Ovary (tissue), 9 donors: ENCODE results near the gene EMILIN3. TPM values are rescaled to one million over a fixed set of nuclear protein-coding genes. Genes with fewer than 3 reads are reported as not detected.

Experiments used
- DNase-seq, 5 donors: peaks; one replicate each; pipeline ENCODE4 v3.0.0-alpha.2; 2019 to 2020
- H3K27ac ChIP-seq, 2 donors: fragments of 200-600 bp; one replicate each; pipeline versions ENCODE4 v1.5.1 to v1.8.0; 2019 to 2022
- H3K27me3 ChIP-seq: fragments of 200-600 bp; one replicate; pipeline ENCODE4 v1.8.0; 2022
- H3K36me3 ChIP-seq: fragments of 200-600 bp; sonication (generic); one replicate; pipeline ENCODE4 v1.5.1; 2019
- H3K4me1 ChIP-seq: one replicate; pipeline ENCODE4 v1.8.1; 2013; ENCODE audit warnings: mild to moderate bottlenecking, moderate library complexity; ENCODE audit not compliant: insufficient read depth
- H3K4me3 ChIP-seq: fragments of 200-600 bp; sonication (generic); one replicate; pipeline ENCODE4 v1.5.1; 2017
- H3K9me3 ChIP-seq, 2 donors: fragments of 200-600 bp in 1 of 2; sonication (generic) in 1 of 2; one replicate each; pipeline versions ENCODE4 v1.5.1 to v1.8.1; 2013 to 2019; ENCODE audit warnings: mild to moderate bottlenecking in 1 of 2, moderate library complexity in 1 of 2
- EP300 ChIP-seq: sonication (generic); formaldehyde crosslinking; IDR thresholded peaks from one replicate; pipeline ENCODE4 v1.6.1; 2017; ENCODE audit warnings: antibody characterized with exemption
- POLR2A ChIP-seq: fragments of 450-650 bp; IDR thresholded peaks from one replicate; pipeline ENCODE4 v1.6.1; 2017; ENCODE audit warnings: antibody characterized with exemption, mild to moderate bottlenecking, moderate library complexity
- WGBS, 3 donors: extraction: QIAGEN DNeasy Blood & Tissue Kit in 1 of 3; methylation state at CpG; one replicate each; pipeline versions ENCODE4 v1.1.5 to v1.1.7; 2013 to 2017; 5-methylcytosine and 5-hydroxymethylcytosine counted together
- intact Hi-C, 4 donors: fragments of 100-400 bp; cut with DNase I; formaldehyde crosslinking; loops; one replicate each; pipeline versions ENCODE4 v1.11.0 to v1.15.1; 2022 to 2023
- polyA plus RNA-seq, 2 donors: library from polyadenylated mRNA; stranded (reverse); fragments of 200-250 nt in 1 of 2; fragments of 350-450 nt in 1 of 2; fragmentation: Illumina TruSeq in 1 of 2; extraction: RNeasy Lipid Tissue Mini Kit (QIAGEN cat#74804) in 1 of 2; gene quantifications; one replicate each; pipeline ENCODE4 v1.2.3, GENCODE V29; 2013 to 2014
- total RNA-seq, 7 donors: library from RNA; depleted of rRNA in 2 of 7; stranded (reverse); fragments of >200 nt in 2 of 7; fragmentation: NEBNext Ultra II Directional in 3 of 7; extraction: Animal tissue kit (Norgen Biotek cat#: 25700) in 3 of 7; gene quantifications; one replicate each; pipeline versions ENCODE4 v1.1.0 to v1.2.4, GENCODE V29; 2016 to 2023
- TF ChIP-seq, protein P1 (sequence below), 3 donors: fragments of 450-650 bp in 2 of 3; fragments of 200-600 bp in 1 of 3; IDR thresholded peaks; one replicate each; pipeline versions ENCODE4 v1.5.1 to v1.8.0; 2016 to 2022; ENCODE audit warnings: antibody characterized with exemption in 3 of 3, mild to moderate bottlenecking in 1 of 3
- donor health status: DM: no; HTN: no; CAD: no; lungs with moderate emphysema.
- donor health status: DM: no; HTN: no; CAD: no.
- donor health status: Bipolar disorder and iron deficiency.
- donor health status: DM: yes; HTN: yes; CAD: no.
- donor health status: DM: no; HTN: no; CAD: no.
- donor health status: DM: yes; HTN: yes; CAD: no.

Gene EMILIN3
- total and polyA plus RNA-seq, 9 donors: 1.5 to 33.5 (median 7.0) TPM

DNA sequence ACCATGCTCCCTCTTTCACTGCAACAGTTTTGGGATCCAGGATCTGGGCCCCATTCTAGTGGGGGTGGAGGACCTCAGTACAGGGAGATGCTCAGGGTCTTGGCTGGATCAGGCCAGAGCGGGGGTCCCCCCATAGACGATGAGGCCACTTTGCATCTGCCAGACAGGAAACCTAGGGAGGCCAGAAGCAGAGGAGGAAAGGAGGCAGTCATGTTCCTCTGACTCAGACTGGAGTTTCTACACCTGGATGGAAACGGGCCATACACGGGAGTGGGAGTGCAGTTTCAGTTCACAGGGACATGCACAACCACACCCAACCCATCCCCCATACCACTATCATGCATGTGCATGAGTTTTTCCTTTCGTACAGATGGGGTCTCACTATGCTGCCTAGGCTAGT, 3.6 kb upstream of the EMILIN3 start:
- no peaks in the 10 kb centered on the region for H3K27me3 ChIP-seq
- no peaks in the 10 kb centered on the region for H3K36me3 ChIP-seq
- peak in 1 of 5 donors; percentile 2 for DNase-seq
- TF ChIP-seq EP300 (no peak), POLR2A (no peak)
- TF ChIP-seq, protein P1, sequence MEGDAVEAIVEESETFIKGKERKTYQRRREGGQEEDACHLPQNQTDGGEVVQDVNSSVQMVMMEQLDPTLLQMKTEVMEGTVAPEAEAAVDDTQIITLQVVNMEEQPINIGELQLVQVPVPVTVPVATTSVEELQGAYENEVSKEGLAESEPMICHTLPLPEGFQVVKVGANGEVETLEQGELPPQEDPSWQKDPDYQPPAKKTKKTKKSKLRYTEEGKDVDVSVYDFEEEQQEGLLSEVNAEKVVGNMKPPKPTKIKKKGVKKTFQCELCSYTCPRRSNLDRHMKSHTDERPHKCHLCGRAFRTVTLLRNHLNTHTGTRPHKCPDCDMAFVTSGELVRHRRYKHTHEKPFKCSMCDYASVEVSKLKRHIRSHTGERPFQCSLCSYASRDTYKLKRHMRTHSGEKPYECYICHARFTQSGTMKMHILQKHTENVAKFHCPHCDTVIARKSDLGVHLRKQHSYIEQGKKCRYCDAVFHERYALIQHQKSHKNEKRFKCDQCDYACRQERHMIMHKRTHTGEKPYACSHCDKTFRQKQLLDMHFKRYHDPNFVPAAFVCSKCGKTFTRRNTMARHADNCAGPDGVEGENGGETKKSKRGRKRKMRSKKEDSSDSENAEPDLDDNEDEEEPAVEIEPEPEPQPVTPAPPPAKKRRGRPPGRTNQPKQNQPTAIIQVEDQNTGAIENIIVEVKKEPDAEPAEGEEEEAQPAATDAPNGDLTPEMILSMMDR (IDR thresholded peaks at IDR 0.05): no peak
- peaks cover 0 to 5% of the 10 kb centered on the region in 2 donors for H3K9me3 ChIP-seq
- H3K4me3 ChIP-seq: no peak overlapping the region
- H3K4me1 ChIP-seq: peaks cover 2% of the 10 kb centered on the region
- H3K27ac ChIP-seq: no peak overlapping the region
- intact Hi-C loops: no loop called here
- 69 to 79% (median 73%) methylated on average over 5 of the region's 5 CpGs for WGBS, 3 donors

DNA sequence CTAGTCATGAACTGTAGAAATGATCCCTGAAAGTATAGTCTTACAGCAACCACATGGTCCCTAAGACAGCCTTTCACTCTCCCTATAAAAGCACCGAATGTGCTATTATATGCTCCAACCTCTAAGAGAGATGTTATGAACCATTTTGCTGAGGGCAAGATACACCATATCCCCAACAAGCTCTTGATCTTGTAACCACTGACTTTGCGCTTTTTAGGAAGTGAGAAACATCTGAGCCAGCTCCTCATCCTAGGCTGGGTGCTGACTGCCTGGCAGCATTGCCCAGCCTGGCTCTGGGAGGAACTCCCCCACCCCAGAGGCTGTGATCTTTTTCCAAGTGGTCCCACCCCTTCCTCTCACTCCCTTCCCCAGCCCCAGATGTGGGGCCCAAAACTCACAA, 3.1 kb upstream of the EMILIN3 start:
- no peaks in the 10 kb centered on the region for H3K27me3 ChIP-seq
- WGBS, 3 donors: 74 to 84% (median 78%) methylated on average over 2 of the region's 2 CpGs
- intact Hi-C loops: no loop called here

DNA sequence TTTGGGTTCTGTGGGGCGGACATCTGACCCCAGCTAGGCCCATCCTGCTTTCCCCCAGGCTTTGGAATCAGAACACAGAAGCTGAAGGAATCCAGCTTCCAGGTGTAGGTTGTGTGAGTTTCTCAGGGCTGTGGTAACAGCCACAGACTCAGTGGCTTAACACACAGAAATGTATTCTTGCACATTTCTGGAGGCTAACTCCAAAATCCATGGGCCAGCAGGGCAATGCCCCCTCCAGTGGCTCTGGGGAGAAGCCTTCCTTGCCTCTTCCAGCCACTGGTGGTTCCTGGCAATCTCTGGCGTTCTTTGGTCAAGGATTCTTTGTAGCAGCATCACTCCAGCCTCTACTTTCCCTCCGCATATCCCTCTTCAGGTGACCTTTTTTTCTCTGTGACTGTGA, 1.3 kb upstream of the EMILIN3 start:
- Histone ChIP-seq H3K4me1 (no peaks in the 10 kb centered on the region), H3K9me3 (peaks cover 0 to 5% of the 10 kb centered on the region in 2 donors), H3K36me3 (no peaks in the 10 kb centered on the region), H3K27me3 (no peaks in the 10 kb centered on the region), H3K27ac (no peak overlapping the region), H3K4me3 (no peak overlapping the region)
- DNase-seq: peak in 1 of 5 donors; percentile 1
- 91 to 95% (median 93%) methylated on average over 3 of the region's 3 CpGs for WGBS, 3 donors
- TF ChIP-seq POLR2A: no peak
- intact Hi-C loops: no loop called here

More for the DNA sequence above, 3.1 kb upstream of the EMILIN3 start:
- DNase-seq: peak in 1 of 5 donors; percentile 2
- no peaks in the 10 kb centered on the region for H3K36me3 ChIP-seq
- H3K4me3 ChIP-seq: no peak overlapping the region
- no peak for TF ChIP-seq POLR2A
- TF ChIP-seq EP300: no peak
- TF ChIP-seq, protein P1 (IDR thresholded peaks at IDR 0.05): no peak
- no peak overlapping the region for H3K27ac ChIP-seq
- peaks cover 0 to 5% of the 10 kb centered on the region in 2 donors for H3K9me3 ChIP-seq
- H3K4me1 ChIP-seq: peaks cover 2% of the 10 kb centered on the region

DNA sequence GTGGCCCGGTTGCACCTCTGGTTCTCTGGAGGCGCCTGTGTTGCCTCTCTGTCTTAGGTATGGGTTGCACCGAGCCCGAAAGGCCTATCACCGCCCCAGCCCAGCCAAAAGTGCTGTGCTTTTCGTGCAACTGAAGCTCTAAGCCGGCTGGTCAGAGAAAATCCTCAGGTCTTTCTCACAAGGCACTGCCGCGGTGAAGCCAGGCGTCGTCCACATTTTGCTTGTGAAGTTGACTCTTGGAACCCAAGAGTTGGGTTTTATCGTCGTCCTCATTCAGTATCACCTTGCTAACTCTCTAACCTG, 726 bp upstream of the EMILIN3 start:
- Histone ChIP-seq H3K4me1 (peaks cover 1% of the 10 kb centered on the region), H3K27me3 (no peaks in the 10 kb centered on the region), H3K36me3 (no peaks in the 10 kb centered on the region), H3K27ac (no peak overlapping the region), H3K4me3 (no peak overlapping the region), H3K9me3 (peaks cover 0 to 5% of the 10 kb centered on the region in 2 donors)
- TF ChIP-seq, protein P1 (IDR thresholded peaks at IDR 0.05): no peak
- TF ChIP-seq EP300 (no peak), POLR2A (no peak)
- intact Hi-C loops: no loop called here
- no peak for DNase-seq
- 86 to 89% (median 88%) methylated on average over 13 of the region's 13 CpGs for WGBS, 3 donors

DNA sequence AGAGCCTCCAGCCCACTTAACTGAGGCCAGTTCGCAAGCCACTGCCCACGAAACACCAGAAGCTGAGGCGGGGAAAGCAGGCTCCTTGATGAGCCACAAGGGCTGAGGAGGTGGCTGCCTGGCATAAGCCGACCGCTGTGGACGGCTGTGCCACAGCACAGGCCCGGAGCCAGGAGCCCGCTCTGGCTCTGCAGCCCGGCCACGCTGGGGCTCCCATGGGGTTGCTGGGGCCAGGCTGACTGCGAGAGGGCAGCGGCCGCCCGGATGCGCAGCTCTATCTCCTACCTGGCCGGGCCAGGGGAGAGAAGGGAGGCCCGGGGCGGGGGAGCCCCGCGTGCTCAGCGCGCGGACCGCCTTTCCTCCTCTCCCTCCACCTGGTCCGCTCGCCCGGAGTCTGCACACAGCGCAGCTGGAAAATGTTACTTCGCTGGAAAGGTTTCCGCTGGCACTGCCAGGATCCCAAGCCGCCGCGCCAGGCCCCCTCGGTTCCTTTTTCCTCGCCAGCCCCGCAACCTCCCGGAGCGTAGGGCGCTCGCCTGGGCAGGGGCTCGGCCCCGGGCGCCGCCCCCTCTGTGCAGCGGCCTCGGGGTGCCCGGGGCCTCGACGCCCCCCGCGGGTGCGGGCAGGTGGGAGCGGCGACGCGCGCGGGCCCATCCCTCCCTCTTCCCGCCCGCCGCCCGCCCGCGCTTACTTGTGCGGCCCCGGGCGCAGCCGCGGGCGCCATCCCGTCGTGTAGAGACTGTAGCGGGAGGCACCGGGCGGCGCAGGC, 657 bp downstream of the EMILIN3 start:
- peaks cover 3% of the 10 kb centered on the region for H3K4me1 ChIP-seq
- peak in 4 of 5 donors; percentile 19 to 65 (median 48) for DNase-seq
- no peaks in the 10 kb centered on the region for H3K27me3 ChIP-seq
- peak overlapping the region; percentile 30 for H3K4me3 ChIP-seq
- 3 to 7% (median 6%) methylated on average over 42 to 72 of the region's 76 CpGs for WGBS, 3 donors
- peak overlapping the region; percentile 13 to 44 for H3K27ac ChIP-seq
- H3K9me3 ChIP-seq: peaks cover 0 to 2% of the 10 kb centered on the region in 2 donors
- intact Hi-C loops: no loop called here
- H3K36me3 ChIP-seq: no peaks in the 10 kb centered on the region
- TF ChIP-seq EP300 (no peak), POLR2A (no peak)
- TF ChIP-seq, protein P1 (IDR thresholded peaks at IDR 0.05): no peak
